GM12875 (cell line): ENCODE data around the gene RIC8A.

Source experiments
- H3K4me3 ChIP-seq: one replicate; pipeline ENCODE4 v1.5.1; 2011; ENCODE audit warnings: low read depth, low read length, control low read depth
- TF ChIP-seq, protein P1 (sequence below): IDR thresholded peaks from 2 replicates; pipeline ENCODE4 v1.5.1; 2011; ENCODE audit warnings: low read depth, mild to moderate bottlenecking, control low read depth, inconsistent platforms, low read length, moderate library complexity, borderline replicate concordance; ENCODE audit not compliant: insufficient read depth

RIC8A gene

DNA sequence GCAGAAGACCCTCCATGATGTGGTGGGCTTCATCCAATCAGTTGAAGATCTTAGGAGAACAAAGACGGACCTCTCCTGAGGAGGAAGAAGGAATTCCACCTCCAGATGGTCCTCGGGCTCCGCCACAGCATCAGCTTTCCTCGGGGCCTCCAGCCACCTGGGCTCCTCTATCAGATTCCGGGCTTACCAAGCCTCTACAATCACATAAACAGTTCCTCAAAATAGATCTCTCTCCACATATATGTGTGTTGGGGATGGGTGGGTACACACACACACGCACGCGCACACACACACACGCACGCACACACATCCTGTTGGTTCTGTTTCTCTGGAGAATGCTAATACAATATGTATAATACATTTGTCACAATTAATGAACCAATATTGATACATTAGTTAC, 51.9 kb downstream of the RIC8A start:
- TF ChIP-seq, protein P1, sequence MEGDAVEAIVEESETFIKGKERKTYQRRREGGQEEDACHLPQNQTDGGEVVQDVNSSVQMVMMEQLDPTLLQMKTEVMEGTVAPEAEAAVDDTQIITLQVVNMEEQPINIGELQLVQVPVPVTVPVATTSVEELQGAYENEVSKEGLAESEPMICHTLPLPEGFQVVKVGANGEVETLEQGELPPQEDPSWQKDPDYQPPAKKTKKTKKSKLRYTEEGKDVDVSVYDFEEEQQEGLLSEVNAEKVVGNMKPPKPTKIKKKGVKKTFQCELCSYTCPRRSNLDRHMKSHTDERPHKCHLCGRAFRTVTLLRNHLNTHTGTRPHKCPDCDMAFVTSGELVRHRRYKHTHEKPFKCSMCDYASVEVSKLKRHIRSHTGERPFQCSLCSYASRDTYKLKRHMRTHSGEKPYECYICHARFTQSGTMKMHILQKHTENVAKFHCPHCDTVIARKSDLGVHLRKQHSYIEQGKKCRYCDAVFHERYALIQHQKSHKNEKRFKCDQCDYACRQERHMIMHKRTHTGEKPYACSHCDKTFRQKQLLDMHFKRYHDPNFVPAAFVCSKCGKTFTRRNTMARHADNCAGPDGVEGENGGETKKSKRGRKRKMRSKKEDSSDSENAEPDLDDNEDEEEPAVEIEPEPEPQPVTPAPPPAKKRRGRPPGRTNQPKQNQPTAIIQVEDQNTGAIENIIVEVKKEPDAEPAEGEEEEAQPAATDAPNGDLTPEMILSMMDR, result no peak
- no peak overlapping the region for H3K4me3 ChIP-seq

- no peak overlapping the region for H3K4me3 ChIP-seq
- TF ChIP-seq, protein P1, result no peak
Measured at GRCh38 chr11:261624-262023, 54.1 kb downstream of the RIC8A start.
